ENCODE data around the gene SLC6A3. TPM values are rescaled to one million over a fixed set of nuclear protein-coding genes. Genes with fewer than 3 reads are reported as not detected.
A peak's percentile ranks its signal among the peaks of the same experiment; 100 is the strongest.

SLC6A3 gene
- not detected for total RNA-seq

DNA sequence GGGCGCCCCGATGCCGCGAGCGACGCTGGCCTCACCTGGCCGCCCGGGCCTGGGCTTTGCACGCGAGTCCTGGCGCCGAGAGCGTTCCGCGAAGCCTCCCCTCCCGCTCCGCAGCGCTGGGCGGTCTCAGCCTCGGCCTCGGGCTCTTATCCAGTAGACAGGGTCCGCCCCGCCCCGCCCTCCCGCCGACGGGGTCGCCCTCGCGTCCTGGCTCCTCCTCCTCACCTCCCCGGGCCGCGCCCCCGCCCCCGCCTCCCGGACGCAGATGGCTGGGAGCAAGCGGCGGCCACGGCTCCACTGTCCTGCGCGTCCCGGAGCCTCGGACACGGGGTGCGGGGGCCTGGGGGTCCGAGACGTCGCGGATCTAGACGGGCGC, at the start of gene SLC6A3:
Gene SLC6A3 (minus strand): TSS at position 128 of the 376 bp plus-strand sequence. CDS start 2,243 bp downstream, outside the sequence.
- H3K9me3 Mint-ChIP-seq: peaks cover 3% of the 10 kb centered on the region
- intact Hi-C loops (cut with micrococcal nuclease): no loop called here
- H3K4me1 Mint-ChIP-seq (ENCODE audit: low read depth): peaks cover 5% of the 10 kb centered on the region
- H3K4me3 Mint-ChIP-seq: no peak within 1 kb of the TSS
- peaks cover 51% of the 10 kb centered on the region for H3K27me3 Mint-ChIP-seq (ENCODE audit: low read depth)
- no peaks in the 10 kb centered on the region for H3K36me3 Mint-ChIP-seq (ENCODE audit: low read depth)
- CTCF ChIA-PET: no interaction called here
- no peak for DNase-seq
- no peak within 1 kb of the TSS for H3K27ac Mint-ChIP-seq

DNA sequence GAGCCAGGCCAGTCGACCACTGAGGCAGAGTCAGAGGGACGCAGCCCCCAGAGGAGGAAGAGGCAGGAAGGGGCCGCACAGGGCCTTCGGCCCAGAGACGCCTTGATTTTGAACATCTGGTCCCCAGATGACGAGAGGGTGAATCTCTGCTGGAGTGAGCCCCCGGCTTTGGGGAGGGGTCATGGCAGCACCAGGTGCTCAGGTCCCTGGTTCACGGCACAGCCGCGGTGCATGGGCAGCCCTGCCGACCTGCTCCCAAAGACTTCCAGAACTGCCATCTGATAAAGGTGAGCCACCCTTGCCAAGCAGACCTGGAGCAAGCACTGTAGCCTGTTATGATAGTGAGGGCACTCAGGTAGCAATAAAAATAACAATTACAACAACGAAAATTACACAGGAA, 48.7 kb upstream of the SLC6A3 start:
- Mint-ChIP-seq H3K27me3 (ENCODE audit: low read depth) (no peaks in the 10 kb centered on the region), H3K4me3 (no peak overlapping the region), H3K36me3 (ENCODE audit: low read depth) (peaks cover 18% of the 10 kb centered on the region), H3K9me3 (no peaks in the 10 kb centered on the region), H3K27ac (no peak overlapping the region), H3K4me1 (ENCODE audit: low read depth) (peaks cover 44% of the 10 kb centered on the region)
- intact Hi-C loops (cut with micrococcal nuclease): loop anchor here (2.0 to 5.0 kb wide), 2 partner anchors 31 to 148 kb away; no protein-coding TSS in a partner anchor
- no peak for DNase-seq
- CTCF ChIA-PET: no interaction called here

DNA sequence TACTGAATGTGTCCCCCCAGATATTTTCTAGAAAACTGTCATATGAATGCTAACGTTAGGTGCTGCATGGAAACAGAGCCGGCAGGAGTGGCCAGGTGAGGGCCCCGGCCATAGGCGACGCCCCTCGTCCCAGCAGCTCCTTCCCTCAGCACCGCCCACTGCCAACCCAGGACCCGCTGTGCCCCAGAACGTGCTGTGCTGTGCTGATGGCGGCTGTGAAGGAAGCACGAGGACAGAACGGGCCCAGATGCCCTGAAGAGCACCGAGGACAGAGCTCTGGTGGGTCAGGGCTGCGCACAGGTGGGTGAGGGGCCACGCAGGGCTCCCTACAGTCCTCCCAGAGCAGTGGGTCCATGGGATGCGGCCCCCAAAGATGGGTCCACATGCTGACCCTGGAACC, 48.2 kb upstream of the SLC6A3 start:
- no peak overlapping the region for H3K27ac Mint-ChIP-seq
- no peak overlapping the region for H3K4me3 Mint-ChIP-seq
- no peak for DNase-seq
- H3K9me3 Mint-ChIP-seq: no peaks in the 10 kb centered on the region
- intact Hi-C loops (cut with micrococcal nuclease): loop anchor here (2.0 to 5.0 kb wide), 2 partner anchors 31 to 149 kb away; no protein-coding TSS in a partner anchor
- CTCF ChIA-PET: interaction anchor here (1.2 to 2.6 kb wide), 3 partner anchors 10 to 152 kb away, joined by 3 to 10 read pairs (median 5); no protein-coding TSS in a partner anchor
- H3K27me3 Mint-ChIP-seq (ENCODE audit: low read depth): no peaks in the 10 kb centered on the region
- peaks cover 18% of the 10 kb centered on the region for H3K36me3 Mint-ChIP-seq (ENCODE audit: low read depth)
- peaks cover 47% of the 10 kb centered on the region for H3K4me1 Mint-ChIP-seq (ENCODE audit: low read depth)

DNA sequence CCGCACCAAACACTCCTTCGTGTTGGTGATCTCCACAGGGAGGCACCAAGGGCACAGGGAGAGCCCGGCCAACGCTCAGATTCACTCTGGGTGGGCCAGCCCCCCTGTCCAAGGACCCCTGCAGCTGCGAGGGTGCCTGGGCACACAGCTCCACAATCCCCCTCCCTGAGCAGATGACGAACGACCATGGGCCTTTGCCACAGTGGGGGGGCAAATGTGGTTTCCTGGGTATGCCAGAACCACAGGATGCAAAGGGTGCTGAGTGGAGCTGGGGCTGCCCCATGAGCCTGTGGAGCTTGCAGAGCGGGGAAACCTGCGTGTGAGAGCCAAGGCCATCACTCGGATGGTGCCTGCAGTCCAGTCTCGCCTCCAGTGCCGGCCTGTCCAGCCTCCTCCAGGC, 47.5 kb upstream of the SLC6A3 start:
- no peak overlapping the region for H3K4me3 Mint-ChIP-seq
- peaks cover 45% of the 10 kb centered on the region for H3K4me1 Mint-ChIP-seq (ENCODE audit: low read depth)
- CTCF ChIA-PET: interaction anchor here (1.2 to 2.6 kb wide), 4 partner anchors 11 to 152 kb away, joined by 3 to 10 read pairs (median 5); no protein-coding TSS in a partner anchor
- intact Hi-C loops (cut with micrococcal nuclease): loop anchor here (2.0 to 5.0 kb wide), 2 partner anchors 32 to 150 kb away; no protein-coding TSS in a partner anchor
- peaks cover 19% of the 10 kb centered on the region for H3K36me3 Mint-ChIP-seq (ENCODE audit: low read depth)
- H3K27ac Mint-ChIP-seq: no peak overlapping the region
- H3K27me3 Mint-ChIP-seq (ENCODE audit: low read depth): no peaks in the 10 kb centered on the region
- no peaks in the 10 kb centered on the region for H3K9me3 Mint-ChIP-seq
- peak; percentile 38 for DNase-seq

DNA sequence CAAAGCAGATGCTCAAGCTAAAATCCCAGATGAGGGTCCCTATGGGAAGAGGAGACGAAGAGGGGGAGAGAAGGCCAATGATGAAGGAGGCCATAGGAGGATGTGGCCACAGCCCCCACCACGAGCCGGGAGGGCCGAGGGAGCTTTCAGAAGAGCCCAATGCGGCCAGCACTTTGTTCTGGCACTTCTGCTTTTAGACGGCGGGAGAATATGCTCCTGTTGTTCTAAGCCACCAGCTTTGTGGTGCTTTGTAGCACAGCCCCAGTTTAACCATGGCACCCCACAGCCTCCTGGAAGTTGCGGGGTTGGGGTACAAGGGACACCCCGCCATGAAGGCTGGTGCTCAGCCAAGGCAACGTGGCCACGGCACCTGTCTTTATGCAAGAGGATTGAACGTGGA, 45.1 kb upstream of the SLC6A3 start:
- CTCF ChIA-PET: interaction anchor here (1.0 kb wide), 1 partner anchor 52 kb away, joined by 3 read pairs; no protein-coding TSS in a partner anchor
- H3K27me3 Mint-ChIP-seq (ENCODE audit: low read depth): no peaks in the 10 kb centered on the region
- peaks cover 28% of the 10 kb centered on the region for H3K4me1 Mint-ChIP-seq (ENCODE audit: low read depth)
- intact Hi-C loops (cut with micrococcal nuclease): loop anchor here (5.0 kb wide), 1 partner anchor 152 kb away; no protein-coding TSS in a partner anchor
- H3K27ac Mint-ChIP-seq: no peak overlapping the region
- H3K36me3 Mint-ChIP-seq (ENCODE audit: low read depth): peaks cover 22% of the 10 kb centered on the region
- H3K9me3 Mint-ChIP-seq: no peaks in the 10 kb centered on the region
- no peak for DNase-seq
- H3K4me3 Mint-ChIP-seq: no peak overlapping the region

DNA sequence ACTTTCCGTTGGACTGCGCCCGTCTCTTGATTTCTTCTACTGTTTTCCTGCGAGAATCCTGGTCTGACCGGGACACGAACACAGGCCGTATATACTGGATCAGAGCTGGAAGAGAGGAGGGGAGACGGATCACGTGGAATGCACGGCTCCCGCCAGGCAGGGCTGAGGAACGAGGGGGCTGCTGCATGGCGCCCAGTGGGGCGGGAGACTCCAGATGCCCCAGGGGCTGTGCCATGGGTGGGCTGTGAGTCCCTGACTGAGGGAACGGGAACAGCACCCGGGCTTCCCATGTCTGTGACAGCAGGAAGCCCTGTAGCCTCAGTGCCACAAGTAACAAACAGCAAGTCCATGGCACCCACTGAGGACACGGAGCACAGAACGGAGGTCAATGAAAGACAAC, 44.5 kb upstream of the SLC6A3 start:
- no peak for DNase-seq
- Mint-ChIP-seq H3K27ac (peak overlapping the region; percentile 65), H3K36me3 (ENCODE audit: low read depth) (peaks cover 22% of the 10 kb centered on the region), H3K4me3 (no peak overlapping the region), H3K9me3 (no peaks in the 10 kb centered on the region), H3K4me1 (ENCODE audit: low read depth) (peaks cover 22% of the 10 kb centered on the region), H3K27me3 (ENCODE audit: low read depth) (no peaks in the 10 kb centered on the region)
- CTCF ChIA-PET: interaction anchor here (0.8 to 1.2 kb wide), 3 partner anchors 9 to 53 kb away, joined by 3 read pairs; no protein-coding TSS in a partner anchor
- intact Hi-C loops (cut with micrococcal nuclease): loop anchor here (1.0 to 5.0 kb wide), 2 partner anchors 19 to 153 kb away; no protein-coding TSS in a partner anchor

DNA sequence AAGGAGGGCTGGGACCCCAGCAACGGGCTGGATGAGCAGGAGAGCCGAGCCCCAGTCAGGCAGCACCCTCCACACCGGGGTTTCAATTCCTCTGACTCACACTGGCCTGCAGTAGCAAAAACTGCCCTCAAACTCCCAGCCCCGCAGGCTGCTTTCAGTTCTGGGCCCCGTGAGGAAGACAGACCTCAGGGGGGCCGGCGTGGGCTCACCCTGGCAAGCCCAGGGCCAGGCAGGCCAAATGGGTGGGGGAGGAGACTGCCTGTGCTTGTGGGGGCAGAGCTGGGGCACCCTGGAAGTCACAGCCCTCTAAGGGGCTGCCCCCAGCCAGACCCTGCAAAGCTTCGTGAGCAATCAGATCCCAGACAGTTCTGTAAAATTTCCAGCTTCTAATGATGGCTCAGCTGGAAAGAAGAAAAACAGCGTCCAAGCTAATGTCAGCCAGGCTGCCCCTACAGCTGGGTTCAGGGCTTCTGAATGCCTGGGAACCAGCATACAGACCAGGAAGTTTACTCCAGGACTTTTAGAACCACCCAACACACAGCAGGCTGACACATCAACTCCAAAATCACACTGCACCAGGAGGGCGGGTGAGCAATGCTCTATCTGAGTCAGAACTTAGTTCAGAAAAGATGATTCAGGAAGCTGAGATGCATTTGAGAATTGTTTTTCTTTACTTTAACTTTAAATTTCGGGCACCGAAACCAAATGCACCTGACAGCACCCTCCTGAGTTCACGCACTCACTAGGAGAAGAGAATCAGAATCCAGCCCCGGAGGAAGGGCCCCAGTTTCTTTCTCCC, 43.8 kb upstream of the SLC6A3 start:
- Mint-ChIP-seq H3K4me3 (no peak overlapping the region), H3K27ac (peak overlapping the region; percentile 65), H3K9me3 (no peaks in the 10 kb centered on the region), H3K27me3 (ENCODE audit: low read depth) (no peaks in the 10 kb centered on the region), H3K4me1 (ENCODE audit: low read depth) (peaks cover 21% of the 10 kb centered on the region), H3K36me3 (ENCODE audit: low read depth) (peaks cover 22% of the 10 kb centered on the region)
- CTCF ChIA-PET: interaction anchor here (0.8 to 1.2 kb wide), 2 partner anchors 9 to 30 kb away, joined by 3 read pairs; no protein-coding TSS in a partner anchor
- intact Hi-C loops (cut with micrococcal nuclease): loop anchor here (1.0 kb wide), 1 partner anchor 19 kb away; no protein-coding TSS in a partner anchor
- peak; percentile 67 for DNase-seq

DNA sequence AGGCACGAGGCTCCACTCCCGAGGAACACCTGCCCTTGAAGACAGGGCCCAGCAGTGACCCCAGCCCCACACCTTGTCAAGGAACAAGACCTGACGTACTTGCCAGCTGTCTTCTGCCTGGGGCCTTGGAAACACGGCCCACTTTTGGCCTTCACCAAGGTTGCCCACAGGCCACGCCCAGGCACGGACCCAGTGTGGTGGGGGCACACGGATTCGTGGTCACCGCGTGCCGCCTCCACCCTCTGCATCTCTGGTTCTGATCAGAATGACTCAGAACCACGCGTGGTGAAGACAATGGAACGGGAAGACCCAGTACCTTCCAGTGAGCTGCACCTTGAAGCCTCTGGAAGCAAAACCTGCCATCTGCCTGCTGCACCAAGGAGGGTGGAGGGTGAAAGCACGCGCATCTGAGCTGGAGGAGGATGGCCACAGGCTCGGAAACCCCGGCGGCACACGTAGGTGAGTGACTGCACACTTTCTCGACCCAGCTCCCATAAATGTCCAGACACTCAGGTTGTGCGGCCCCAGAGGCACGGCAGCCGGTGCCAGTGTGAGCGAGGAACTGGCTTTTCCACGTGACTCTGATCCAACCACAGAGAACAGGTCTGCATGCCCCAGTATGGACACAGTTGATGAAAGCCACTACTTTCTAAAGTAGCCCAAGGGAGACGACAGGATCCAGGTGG, 42.0 kb upstream of the SLC6A3 start:
- no peak overlapping the region for H3K27ac Mint-ChIP-seq
- intact Hi-C loops (cut with micrococcal nuclease): no loop called here
- no peak for DNase-seq
- H3K36me3 Mint-ChIP-seq (ENCODE audit: low read depth): peaks cover 18% of the 10 kb centered on the region
- CTCF ChIA-PET: no interaction called here
- H3K9me3 Mint-ChIP-seq: no peaks in the 10 kb centered on the region
- H3K4me3 Mint-ChIP-seq: no peak overlapping the region
- H3K27me3 Mint-ChIP-seq (ENCODE audit: low read depth): no peaks in the 10 kb centered on the region
- H3K4me1 Mint-ChIP-seq (ENCODE audit: low read depth): peaks cover 13% of the 10 kb centered on the region

DNA sequence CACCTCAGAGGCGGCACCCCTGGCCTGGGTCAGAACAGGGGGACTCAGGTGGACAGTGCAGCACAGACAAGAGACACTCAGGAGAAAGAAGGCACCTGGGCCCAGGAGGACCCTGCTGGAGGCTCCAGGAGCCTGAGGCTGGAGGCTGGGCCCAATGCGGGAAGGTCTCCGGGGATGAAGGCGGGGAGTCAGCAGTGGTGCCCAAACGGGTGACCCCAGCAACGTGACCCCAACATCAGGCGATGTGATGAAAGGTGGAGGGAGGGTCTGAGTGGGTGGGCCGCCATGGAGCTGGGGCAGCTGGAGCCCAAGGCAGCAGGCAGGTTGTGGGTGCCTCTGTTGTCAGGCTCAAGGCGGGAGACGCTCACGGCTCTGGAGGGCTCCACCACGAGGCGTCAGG, 41.0 kb upstream of the SLC6A3 start:
- Mint-ChIP-seq H3K27ac (no peak overlapping the region), H3K36me3 (ENCODE audit: low read depth) (peaks cover 17% of the 10 kb centered on the region), H3K4me3 (no peak overlapping the region), H3K9me3 (no peaks in the 10 kb centered on the region), H3K27me3 (ENCODE audit: low read depth) (no peaks in the 10 kb centered on the region), H3K4me1 (ENCODE audit: low read depth) (peaks cover 13% of the 10 kb centered on the region)
- CTCF ChIA-PET: interaction anchor here (0.9 kb wide), 1 partner anchor 108 kb away, joined by 3 read pairs; no protein-coding TSS in a partner anchor
- intact Hi-C loops (cut with micrococcal nuclease): no loop called here
- DNase-seq: no peak

DNA sequence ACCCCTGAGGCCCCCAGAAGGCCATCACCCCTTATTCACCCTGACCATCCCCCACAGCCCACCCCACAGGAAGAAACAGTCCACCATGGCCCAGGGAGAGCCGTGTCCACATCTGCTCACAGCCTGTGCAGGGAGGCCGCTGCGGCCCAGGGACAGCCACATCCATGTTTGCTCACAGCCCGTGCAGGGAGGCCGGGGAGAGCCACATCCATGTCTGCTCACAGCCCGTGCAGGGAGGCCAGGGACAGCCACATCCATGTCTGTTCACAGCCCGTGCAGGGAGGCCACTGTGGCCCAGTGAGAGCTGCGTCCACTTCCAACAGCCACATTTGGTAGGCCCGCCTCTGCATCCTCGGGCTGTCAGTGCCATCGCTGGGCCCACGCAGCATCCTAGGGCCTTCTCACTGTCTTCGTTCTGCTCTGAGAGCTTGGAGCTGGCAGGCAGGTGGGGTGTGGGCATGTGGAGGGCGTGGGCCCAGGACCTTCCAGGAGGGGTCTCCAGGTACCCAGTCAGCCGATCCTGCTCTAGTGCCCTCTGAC, 40.4 kb upstream of the SLC6A3 start:
- H3K4me3 Mint-ChIP-seq: no peak overlapping the region
- intact Hi-C loops (cut with micrococcal nuclease): no loop called here
- no peak overlapping the region for H3K27ac Mint-ChIP-seq
- CTCF ChIA-PET: interaction anchor here (0.9 kb wide), 1 partner anchor 108 kb away, joined by 3 read pairs; no protein-coding TSS in a partner anchor
- no peaks in the 10 kb centered on the region for H3K27me3 Mint-ChIP-seq (ENCODE audit: low read depth)
- no peaks in the 10 kb centered on the region for H3K9me3 Mint-ChIP-seq
- peaks cover 15% of the 10 kb centered on the region for H3K36me3 Mint-ChIP-seq (ENCODE audit: low read depth)
- no peak for DNase-seq
- H3K4me1 Mint-ChIP-seq (ENCODE audit: low read depth): peaks cover 13% of the 10 kb centered on the region

DNA sequence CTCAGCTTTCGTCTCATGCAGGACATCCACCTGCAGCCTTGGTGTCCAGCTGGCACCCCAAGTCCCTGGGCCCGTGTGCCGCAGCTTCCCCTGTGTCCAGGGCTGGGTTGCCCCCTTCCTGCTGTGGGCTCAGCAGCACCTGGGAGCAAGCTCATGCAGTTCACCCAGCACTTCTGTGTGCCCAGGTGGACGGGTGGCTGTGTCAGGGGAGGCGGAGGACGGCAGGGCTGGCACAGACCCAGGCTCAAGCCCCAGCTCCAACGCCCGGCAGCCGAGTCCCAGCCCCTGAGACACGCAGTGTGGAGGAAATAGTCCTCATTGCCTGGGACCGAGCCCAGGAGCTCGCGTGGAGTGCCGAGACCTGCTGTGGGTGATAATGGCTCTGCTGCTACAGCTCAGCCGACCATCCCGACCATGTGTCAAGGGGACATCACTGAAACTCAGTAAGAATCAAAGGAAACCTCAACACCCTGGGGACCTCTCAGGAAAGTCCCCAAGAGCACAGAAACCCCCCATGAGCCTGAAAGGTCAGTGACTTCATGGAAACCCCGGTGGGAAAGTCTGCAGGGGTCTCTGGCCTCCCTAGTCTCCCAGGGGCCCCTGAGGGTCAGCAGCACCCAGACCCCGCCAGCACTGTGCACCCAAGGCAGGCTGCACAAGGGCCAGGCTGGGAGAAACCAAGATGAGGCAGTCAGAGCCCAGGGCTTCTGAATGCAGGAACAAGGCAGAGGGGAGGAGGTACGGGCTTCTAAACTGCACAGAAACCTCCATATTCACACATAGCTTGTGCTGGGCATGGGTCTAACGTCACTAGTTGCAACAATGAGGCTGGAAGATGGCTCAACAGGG, 39.7 kb upstream of the SLC6A3 start:
- CTCF ChIA-PET: no interaction called here
- no peaks in the 10 kb centered on the region for H3K9me3 Mint-ChIP-seq
- intact Hi-C loops (cut with micrococcal nuclease): no loop called here

More for the DNA sequence above, 39.7 kb upstream of the SLC6A3 start:
- DNase-seq: no peak
- no peaks in the 10 kb centered on the region for H3K27me3 Mint-ChIP-seq (ENCODE audit: low read depth)
- H3K36me3 Mint-ChIP-seq (ENCODE audit: low read depth): peaks cover 15% of the 10 kb centered on the region
- H3K4me1 Mint-ChIP-seq (ENCODE audit: low read depth): peaks cover 17% of the 10 kb centered on the region
- no peak overlapping the region for H3K27ac Mint-ChIP-seq
- no peak overlapping the region for H3K4me3 Mint-ChIP-seq

Measured in activated naive CD4-positive, alpha-beta T cell treated with anti-CD3 and anti-CD28 coated beads for 36 hours (primary cell).